ENCODE results near the gene GPR107.

The GPR107 gene

DNA sequence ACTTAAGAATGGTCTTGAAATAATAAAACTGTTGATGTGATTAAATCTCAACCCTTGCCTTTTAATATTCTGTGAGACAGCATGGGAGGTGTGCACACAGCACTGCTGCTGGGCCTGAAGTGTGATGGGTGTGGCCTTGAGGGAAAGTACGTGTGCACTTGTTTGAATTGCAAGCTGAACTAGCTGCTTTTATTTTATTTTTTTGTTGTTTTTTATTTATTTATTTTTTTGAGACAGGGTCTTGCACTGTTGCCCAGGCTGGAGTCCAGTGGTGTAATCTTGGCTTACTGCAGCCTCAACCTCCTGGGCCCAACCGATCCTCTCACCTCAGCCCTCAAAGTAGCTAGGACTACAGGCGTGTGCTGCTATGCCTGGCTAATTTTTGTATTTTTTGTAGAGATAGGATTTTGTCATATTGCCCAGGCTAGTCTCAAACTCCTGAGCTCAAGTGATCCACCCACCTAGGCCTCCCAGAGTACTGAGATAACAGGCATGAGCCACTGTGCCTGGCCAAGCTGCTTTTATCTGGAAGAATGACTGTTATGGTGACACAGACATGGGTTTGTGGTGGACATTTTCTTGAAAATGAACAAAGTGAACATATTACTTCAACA is 58.9 kb downstream of the GPR107 start:
- DNase-seq, result peak; percentile 42

DNA sequence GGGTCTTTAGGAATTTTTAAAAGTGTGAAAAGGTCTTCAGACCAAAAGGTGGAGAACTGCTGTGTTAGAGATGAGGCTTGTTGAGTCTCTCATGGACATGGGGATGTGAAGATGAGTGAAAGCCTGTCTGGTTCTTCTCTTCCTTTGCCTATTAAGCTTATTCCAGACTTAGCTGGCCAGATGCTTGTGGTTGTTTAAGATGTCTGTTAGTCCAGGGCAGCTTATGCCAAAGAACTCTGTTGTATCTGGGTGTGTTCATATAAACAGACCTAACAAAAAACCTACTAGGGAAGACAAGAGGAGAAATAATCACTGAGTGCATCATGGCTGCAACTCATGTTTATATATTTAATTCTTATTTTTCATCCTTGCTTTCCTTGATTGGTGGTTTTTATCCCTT is 61.0 kb downstream of the GPR107 start:
- DNase-seq, result no peak

DNA sequence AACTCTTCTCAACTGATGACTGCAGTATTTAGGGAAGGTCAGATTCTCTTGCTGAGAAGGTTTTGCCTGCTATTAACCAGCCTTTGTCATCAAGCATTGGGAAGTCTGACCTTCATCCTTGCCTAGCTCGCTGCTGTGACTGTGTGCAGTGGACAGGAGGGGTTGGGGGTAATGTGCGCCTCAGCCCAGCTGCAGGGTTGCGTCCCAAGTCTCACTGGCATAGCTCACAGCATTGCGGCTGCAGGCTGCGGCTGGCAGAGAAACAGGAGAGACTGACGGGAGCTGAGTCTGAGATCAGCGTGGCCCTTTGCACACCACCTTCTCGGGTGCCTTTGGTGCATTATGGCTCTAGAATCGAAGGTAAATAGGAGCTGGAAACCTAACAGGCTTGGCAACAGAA is 62.6 kb downstream of the GPR107 start:
- DNase-seq, result no peak

DNA sequence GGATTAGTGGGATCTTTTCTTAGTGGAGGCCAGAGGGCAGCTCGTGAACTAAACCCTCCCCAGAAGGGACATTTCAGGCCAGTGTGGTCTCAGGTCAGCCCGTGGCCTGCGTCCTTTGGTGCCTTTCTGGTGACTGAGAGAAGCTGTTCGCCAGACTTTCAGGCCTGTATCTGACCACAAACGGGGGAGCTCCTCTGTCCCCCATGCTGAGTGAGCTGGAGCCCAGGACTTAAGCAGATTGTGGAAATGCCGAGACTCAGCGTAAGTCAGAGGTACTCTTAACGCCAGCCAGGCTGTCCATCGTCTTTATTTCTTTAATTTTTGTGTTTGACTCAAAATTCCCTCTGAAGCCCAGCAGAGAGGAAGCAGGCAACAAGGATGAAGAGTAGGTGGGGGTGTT is 63.7 kb downstream of the GPR107 start:
- no peak for DNase-seq

DNA sequence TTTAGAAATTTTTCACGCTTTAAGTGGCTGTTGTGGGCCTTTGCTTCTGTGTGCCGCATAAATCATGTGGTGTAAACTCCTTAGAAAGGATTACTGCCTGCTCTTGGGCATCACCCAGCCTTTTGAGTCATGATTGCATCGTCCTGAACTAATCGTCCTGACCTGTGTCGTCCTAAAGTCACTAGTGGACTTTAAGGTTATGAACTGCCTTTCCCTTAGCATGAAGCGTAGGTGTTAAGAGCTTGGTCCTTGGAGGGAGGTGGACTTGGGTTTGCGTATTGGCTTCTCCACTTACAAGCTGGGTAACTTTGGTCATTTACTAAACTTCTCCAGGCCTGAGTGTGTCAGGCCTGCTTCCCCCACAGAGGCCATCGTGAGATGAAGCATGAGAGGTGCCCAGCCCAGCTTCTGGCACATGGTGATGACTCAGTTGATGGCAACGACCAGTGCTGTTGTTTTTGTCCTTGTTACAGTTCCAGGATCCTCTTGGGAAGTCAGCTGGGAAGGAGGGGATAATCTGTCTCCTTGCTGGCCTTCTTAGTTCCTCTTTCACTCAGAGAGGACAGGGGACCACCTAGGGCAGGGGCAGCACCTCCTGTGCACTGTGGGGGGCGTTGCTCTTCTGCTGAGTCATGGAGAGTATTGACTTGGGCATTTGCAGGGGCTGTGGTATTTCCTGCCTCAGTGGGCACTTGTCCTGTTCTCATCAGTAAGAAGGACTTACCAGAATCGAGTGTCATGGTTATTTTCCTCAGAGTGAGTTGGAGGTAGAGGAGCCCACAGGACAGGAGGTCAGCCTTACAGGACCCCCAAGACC is 64.3 kb downstream of the GPR107 start:
- no peak for DNase-seq

DNA sequence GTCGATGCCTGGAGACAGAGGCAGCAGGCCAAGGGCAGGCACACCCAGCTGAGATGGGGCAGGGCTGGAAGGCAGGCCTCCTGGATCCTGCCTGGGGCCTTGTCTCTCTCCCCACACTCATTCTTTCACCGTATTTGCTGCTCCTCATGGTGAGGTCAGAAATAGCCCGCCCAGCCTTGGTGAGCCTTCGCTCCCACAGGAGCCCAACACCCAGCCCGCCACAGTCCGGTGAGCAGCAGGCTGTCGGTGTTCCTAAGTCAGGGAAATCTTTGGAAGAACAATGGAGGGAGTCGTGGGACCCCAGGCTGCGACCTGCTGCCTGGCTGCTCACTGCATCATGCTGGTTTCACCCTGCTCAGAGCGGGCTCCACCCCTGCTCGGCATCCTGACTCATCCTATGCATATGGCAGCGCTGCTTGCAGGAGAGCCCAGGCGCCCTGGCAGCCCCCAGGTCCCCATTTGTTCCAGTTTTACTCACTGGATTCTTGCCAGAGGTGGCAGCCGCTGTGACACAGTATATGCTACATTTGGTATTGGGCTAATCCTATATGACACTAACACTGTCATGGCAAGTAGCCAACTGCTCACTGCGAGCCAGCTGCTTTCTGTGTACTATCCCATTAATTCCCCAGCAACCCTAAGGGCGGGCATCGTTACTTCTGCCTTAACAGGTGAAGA is 65.3 kb downstream of the GPR107 start:
- peak; percentile 90 for DNase-seq

DNA sequence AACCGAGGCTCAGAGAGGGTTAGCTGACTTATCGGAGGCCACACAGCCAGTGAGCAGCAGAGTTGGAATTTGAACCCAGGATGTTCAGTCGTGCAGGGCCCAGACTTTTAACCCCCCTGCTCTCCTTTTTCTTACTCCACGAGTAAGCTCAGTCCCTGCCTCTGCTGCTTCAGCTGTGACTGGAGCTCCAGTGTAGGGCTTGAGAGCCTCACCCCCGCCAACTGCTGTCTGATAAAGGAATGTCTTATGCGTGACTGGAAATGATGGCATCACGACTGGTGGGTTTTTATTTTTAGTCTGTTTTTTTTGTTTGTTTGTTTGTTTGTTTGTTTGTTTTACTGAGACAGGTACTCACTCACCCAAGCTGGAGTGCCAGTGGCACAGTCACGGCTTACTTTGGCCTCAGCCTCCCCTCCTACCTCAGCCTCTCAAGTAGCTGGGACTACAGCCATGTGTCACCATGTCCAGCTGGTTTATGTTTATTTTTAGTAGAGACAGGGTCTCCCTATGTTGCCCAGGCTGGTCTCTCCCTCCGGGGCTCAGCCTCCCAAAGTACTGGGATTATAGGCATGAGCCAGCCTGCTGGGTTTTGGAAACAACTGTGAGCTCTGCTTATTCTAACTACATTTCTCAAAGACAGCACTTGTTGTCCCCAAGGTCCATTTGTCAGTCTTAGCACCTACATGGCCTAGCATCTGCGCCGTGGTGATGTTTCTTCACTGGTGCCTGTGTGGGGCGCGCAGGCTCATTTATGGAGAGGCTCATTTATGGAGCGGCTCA is 66.0 kb downstream of the GPR107 start:
- no peak for DNase-seq

DNA sequence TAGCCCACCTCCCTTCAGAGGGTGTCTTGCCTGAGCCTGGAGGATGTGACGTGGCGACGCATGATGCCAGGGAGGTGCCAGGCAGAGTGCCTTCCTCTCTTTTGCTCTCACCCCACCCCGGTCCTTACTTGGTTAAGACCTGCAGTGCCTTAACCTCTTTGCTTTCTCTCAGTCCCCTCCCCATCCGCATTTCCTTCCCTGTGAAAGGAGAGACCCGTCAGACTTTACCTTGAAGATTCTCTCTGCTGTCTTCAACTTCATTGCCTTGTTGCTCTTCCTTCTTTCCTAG is 66.5 kb downstream of the GPR107 start:
- DNase-seq, result no peak

DNA sequence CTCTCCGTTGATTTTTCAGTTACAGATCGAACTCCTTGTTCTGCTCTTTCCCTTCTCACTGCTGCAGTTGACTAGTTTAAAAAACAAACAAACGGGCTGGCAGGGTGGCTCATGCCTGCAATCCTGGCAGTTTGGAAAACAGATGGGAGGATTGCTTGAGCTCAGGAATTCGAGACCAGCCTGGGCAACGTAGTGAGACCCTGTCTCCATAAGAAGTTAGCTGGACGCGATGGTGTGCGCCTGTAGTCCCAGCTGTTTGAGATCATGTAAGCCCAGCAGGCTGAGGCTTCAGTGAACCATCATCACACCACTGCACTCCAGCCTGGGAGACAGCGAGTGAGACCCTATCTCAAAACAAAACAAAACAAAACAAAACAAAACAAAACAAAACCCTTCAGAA is 67.1 kb downstream of the GPR107 start:
- no peak for DNase-seq

DNA sequence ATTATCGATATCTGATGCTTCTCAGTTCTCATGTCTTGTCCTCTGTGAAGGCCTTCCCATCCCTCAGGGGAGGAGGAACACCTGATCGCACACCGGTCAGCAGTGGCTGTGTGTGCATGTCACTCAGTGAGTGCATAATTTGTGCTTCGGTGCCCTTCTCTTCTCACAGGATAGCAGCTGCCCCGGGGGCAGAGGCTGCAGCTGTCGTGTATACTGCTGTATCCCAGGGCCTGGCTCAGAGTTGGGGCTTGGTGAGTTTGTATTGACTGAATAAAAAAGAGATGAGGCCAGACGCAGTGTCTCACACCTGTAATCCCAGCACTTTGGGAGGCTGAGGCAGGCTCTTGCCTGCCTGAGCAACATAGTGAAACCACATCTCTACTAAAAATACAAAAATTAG is 68.8 kb downstream of the GPR107 start:
- DNase-seq, result no peak

DNA sequence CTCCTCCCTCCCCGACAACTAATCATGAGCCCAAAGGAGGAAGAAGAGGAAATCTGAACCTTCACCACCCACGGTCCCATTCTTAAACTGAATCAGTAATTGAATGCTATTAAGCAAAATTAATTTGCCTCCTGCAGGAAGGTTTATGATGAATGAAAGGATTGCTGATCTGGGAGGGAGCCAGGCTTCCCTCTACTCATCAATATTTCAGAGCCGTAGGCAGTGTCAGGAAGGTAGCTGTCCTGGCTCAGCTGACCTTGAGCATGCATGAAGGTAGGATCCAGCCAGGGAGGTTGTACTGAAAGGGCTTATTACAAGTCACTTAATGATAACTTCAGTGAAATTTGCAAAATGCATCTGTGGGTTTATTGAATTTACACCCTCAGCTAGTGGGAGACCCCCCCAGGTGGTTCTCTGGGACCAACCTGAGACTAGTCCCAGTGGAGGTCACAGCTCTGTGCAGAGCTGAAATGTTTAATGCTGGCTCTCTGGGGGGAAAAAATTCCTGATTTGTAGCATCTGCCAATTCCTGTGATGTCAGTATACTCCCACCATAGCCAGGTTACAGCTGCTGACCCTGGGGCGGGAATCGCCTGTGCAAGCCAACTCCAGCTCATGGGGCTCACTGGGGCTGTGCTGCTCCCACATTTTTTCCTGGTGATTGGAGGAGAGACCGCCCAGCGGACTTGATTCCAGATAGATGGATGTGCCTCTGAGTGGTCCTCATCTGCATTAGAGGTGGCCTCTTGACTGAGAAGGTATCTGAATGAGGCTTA is 70.6 kb downstream of the GPR107 start:
- no peak for DNase-seq

DNA sequence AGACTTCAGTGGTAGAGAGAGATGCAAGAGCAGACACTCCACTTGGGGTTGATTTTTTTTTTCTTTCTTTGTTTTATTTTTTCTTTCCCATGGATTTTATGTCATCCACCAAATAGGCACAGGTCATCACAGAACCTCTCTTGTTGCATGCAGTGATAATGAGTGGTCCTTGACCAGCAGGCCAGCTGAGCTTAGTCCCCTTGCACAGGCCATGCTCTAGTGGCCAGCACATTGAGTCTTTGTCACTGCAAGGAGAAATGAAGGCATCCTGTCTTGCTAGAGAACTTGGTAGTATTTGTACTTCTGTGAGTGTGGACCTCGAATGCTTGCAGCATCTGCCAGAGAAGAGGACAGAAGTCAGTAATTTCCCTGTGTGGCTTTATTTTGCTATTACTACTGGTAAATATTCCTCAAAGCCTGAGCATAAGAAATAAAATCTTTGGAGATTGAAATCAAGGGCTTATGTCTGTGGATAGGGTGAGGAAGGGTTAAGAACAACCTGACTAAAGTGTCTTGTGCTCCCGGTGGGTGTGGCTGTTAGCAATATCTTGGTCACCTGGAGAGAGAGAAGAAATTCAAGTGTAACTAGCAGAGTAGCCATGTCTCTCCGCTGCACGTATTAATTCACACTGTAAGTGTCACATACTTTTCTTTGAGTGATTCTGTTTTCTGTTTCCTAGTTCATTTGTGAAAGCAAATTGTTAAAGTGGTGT is 73.2 kb downstream of the GPR107 start:
- no peak for DNase-seq

DNA sequence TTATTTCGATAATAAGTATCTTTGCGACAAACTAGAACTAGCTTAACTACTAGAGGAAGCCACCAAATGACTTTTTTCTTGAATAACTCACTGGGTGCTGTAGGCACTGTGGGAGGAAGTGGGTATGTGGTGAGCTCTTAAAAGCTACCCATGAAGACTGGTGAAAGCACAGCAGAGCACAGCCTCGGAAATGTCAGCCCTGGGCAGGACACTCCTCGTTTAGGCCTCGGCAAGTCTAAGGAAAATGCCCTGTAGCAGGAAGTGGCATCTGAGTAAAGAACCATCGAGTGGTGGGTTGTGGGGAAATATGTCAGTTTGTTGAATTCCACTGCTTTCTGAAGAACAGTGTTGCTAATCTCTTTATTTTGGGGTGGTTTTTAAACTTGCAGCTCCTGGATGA is 74.5 kb downstream of the GPR107 start:
- no peak for DNase-seq

DNA sequence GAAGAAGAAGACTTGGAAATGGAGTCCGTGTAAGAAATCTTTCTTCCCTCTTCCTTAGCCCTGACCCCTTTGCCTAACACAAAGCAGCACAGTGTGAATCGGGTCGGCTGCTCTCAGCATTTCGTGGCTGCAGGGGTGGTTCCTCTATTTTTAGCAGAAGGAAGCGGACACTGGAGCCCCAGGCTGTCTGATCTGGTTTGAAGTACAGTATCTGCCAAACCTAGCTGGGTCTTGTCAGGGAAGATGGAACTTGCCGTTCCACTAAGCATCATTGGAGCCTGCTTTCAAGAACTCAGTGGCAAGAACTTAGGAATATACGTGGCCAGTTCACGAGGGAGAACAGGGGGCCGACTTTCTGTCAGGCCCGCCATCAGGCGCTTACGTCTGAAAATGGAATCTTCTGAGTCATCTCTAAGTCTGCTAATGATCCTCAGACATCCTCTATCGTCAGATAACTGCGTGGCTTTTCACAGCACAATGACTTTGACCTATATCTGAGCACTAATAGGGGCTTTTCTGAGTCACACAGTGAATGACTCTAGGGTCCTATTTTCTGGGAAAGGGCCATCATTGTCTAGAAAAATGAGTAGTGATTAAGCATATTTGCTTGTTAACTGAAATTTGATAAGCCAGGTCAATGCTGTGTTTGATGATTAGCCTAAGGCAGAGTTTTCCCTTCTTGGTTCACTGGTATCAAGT is 75.2 kb downstream of the GPR107 start:
- no peak for DNase-seq

DNA sequence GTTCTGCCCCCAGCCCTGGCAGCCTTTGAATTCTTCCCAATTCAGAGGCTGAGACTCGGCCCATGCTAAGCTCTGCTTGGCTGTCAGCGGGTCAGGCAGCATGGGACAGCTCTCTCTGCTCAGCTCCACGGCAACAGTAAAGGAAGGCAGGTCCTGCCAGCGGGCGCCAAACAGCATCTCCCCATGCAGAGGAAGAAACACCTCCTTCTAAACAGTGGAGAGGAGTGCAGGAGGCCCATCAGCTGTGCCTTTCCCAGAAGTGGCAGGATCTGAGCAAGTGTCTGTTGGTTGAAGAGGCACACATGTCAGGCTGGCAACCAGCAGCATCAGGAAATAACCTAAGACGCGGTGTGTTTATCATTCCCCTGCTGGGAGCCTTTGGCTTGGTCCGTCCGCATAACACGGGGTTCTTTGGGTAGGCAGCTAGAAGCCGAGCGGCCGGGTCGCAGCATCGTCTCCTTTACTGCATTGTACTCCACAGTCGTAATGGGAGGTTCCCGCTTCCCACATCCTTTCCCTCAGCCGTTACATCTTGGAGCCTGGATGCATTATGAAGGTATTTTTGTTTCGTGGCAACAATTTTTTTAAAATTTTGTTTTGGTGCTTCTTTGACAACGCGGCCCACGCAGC is 75.8 kb downstream of the GPR107 start:
- no peak for DNase-seq

DNA sequence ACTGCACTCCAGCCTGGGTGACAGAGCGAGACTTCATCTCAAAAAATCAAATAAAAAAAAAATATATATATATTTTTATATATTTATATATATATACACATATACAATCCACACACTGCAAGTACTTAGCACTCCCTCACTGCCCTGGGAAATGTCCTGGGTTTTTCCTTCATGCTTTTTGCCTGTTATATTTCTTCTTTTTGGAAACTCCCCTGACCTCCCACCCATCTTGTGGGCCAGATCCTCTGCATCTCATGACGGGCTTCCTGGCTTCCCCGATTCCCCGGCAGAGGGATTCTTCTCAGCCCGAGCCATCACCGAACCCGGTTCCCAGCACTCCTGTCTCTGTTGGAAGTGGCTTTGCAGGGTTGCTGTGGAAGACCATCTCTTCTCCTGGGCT is 79.0 kb downstream of the GPR107 start:
- DNase-seq, result no peak

DNA sequence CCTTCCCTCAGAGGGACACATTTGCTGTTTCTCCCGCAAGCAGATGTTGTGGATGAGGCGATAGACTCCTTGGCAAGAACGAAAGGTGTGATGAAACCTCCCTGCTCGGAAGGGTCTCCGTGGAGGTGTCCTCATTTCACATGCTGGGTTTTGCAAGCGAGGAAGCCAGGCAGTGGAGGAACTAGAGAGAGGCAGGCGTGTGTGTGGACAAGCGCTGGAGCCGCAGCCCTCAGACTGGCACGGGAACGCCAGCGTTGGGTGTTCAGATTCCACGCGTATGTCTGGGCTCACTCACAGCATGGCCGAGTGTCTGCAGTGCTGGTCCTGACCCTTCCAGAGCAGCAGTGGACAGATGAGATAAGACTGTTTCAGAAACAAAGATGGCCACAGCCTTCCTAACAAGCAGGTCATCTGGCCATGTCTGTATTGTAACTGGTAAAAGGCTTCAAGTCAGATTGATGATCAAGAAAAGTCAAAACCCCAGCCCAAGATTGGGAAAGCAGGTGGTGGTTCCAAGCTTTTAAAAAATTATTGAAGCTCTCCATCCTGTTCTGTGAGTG is 83.5 kb downstream of the GPR107 start:
- DNase-seq, result no peak

DNA sequence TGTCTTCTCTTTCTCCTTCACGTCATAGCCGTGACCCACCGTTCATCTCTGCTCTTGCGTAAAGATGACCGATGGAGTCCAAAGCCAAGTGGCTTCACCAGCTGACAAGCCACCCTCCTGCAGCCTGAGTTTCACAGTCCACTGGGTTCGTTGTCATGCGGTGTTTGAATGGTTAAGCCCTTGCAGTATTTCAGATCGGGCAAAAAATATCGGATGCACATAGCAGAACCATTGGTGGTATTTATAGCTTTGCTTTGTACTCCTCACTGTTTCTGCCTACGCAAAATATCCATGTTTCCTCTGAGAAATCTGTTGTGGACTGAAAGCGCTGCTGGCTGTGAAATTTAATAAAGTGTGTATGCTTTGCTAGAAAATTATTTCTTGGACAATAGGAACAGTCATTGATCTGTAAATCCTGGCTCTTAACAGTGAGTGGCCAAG is 84.0 kb downstream of the GPR107 start:
- DNase-seq, result no peak

DNA sequence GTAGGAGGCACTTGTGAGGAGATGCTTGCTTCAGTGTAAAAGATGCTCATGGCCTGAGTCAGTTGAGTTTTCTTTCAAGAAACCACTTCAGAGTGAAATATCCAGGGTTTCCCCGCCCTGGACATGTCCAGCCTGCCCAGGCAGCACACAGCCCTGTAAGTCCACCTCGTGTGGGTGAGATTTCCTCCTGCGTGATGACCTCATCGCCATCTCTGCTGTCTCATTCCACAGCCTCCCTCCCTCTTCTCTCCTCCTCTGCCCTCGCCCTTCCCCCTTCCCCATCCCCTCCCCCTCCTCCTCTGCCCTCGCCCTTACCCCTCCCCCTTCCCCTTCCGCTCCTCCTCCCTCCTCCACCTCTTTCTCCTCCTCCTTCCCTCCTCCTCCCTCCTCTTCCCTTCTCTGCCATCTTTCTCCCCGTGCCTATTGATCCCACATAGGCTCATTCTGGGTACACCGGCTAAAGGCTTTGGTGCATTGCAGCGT is 84.5 kb downstream of the GPR107 start:
- peak; percentile 9 for DNase-seq

DNA sequence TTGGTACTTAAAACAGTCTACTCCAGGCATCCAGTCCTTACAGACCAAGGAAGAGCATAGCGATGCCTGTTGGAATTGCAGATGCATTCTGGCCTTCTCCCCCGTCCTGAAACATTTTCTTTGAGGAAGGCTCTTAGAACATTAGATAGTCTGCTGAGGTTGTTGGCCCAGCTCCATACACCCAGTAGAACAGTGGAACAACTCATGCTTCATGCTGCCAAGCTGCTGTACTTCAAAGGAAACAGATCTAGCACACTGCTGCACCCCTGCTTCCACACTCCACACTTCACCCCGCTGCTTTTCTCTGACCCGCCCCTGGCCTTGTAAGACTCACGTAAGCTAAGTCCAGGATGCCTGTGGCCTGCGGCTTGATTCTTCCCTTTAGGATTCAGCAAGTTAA is 85.1 kb downstream of the GPR107 start:
- no peak for DNase-seq
